GM12874 (cell line): ENCODE results near the gene SIRT3.
"Not testable (repeated sequence)": the region's sequence is repeated elsewhere in the genome, so short reads cannot be mapped to it uniquely, and the experiment has no call there.

Source experiments
- TF ChIP-seq, protein P1 (sequence below): IDR thresholded peaks from 2 replicates; pipeline ENCODE4 v1.5.1; 2011; ENCODE audit warnings: low read depth, mild to moderate bottlenecking, control low read depth, low read length, moderate library complexity; ENCODE audit not compliant: insufficient read depth

The SIRT3 gene

DNA sequence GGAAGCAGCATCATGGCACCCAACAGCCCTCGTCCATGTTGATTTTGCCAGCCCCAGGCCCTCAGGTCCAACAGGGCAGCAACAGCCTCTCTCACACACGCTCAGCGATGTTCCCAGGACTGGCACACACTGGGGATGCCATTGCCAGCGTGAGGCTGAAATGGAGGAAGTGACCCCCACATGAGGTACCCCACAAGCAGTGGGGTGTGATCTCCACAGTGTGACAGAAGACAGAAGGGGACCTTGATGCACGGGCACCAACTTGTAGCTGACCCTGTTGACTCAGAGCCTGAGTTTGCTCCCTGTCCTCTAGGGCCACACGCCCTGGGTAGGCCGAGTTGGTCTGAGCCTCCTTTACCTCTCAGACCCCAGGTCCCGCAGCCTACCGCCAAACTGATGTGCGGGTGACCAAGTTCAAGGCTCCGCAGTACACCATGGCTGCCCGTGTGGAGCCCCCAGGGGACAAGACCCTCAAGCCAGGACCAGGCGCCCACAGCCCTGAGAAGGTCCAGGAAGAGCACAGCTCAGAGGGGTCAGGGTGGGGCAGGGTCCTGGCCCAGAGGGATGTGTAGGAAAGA is 37.0 kb downstream of the SIRT3 start:
- TF ChIP-seq, protein P1, sequence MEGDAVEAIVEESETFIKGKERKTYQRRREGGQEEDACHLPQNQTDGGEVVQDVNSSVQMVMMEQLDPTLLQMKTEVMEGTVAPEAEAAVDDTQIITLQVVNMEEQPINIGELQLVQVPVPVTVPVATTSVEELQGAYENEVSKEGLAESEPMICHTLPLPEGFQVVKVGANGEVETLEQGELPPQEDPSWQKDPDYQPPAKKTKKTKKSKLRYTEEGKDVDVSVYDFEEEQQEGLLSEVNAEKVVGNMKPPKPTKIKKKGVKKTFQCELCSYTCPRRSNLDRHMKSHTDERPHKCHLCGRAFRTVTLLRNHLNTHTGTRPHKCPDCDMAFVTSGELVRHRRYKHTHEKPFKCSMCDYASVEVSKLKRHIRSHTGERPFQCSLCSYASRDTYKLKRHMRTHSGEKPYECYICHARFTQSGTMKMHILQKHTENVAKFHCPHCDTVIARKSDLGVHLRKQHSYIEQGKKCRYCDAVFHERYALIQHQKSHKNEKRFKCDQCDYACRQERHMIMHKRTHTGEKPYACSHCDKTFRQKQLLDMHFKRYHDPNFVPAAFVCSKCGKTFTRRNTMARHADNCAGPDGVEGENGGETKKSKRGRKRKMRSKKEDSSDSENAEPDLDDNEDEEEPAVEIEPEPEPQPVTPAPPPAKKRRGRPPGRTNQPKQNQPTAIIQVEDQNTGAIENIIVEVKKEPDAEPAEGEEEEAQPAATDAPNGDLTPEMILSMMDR = no peak

DNA sequence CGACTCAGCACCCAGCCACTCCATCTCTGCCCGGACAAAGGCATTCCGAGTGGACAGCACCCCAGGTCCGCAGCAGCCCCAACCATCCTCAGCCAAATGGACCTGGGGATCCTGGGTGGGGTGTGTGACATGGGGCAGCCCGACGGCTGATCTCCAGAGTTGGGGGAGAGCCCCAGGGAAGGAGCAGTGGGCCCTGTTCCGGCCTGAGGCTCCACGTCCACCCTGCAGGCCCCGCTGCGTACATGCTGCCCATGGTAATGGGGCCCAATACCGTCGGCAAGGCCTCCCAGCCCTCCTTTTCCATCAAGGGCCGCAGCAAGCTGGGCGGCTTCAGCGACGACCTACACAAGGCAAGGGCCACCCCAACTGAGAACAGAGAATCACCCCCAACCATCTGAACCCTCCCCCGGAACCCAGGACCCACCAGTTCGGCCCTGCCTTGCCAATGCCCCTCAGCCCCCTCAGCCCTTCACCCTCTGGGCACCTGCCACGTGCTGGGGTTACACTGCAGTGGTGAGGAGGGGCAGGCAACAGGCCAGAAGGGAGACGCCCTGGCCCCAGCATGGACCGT is 37.8 kb downstream of the SIRT3 start:
- TF ChIP-seq, protein P1 = no peak

DNA sequence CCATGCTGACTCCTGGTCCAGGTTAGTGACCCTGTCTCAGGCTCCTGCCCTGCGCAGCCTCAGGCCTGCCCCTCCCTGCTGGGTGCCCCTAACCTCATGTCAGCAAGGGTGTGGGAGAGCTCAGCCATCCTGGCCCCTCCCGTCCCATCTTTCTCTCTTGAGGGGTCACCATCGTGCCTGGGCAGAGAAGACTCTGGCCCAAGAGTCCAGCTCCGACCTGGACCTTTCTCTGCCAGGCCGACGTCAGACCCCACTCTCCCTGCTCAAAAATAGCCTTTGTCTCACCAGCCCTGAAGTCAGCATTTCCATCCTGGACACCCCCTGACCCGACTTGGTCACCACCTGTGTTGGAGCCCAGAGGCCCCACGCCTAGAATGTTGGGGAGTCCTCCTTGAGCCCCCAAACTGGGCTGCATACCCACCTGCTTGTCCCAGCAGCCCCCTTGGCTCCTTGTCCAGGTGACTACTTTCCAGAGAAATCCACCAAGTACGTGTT is 38.4 kb downstream of the SIRT3 start:
- TF ChIP-seq, protein P1 = no peak

DNA sequence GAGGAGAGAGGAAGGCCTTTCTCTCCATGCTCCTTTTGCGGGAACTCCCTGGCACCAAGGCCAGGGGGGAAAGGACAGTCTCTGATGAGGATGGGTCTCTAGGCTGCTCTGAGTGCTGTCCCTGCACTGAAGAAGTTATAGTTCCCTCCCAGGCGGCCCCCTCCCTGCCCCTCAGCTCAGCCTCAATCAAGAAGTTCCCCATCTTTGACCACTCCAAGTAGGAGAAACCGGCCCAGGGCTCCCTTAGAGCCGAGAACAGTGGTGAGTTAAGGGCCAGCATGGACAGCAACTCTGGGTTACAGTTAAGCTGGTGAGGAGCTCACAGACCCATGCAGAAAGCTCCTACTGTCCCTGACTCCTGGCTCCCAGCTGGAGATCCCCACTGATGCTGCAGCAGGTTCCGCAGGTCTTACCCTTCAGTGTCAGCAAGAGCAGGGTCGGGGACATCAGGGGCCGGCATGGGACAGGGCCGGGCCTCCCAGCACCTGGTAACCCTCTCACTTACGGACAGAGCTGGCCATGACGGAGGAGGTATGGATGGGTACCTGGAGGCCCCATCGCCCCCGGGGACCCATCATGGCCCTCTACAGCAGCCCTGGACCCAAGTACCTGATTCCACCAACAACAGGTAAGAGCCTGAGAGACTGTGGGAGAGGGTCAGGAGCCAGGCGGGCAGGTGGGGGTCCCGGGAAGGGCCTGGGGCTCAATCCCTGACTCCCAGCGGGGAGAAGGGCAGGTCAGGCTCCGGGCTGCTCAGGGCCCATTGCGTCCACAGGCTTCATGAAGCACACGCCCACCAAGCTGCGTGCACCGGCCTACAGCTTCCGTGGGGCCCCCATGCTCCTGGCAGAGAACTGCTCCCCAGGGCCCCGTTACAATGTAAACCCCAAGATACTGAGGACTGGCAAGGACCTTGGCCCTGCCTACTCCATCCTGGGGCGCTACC is 39.1 kb downstream of the SIRT3 start:
- TF ChIP-seq, protein P1 = no peak

DNA sequence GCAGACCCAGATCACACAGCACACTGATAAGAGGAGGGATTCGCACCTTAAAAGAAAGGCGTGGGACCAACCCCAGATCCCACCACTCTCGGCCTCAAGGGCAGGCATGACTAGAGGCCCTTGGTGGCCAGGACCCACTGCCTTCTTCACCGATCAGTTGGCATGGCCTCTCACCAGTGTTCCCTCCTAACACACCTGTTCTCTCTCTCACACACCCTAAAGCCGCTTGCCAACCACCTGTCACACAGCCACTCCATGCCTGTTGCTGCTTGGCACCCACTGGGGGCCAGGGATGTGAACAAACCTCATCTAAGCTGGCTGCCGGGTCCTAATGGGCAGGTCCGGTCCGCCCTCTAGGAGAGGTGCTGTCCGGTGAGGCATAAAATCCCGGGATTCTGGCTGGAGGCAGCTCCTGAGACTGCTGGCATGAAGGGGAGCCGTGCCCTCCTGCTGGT is 43.4 kb downstream of the SIRT3 start, which contains the start of gene SCGB1C1:
Gene SCGB1C1, plus strand, starts transcription at position 405 of the 455 bp plus-strand sequence. Its CDS starts 22 bp downstream, at position 427.
- TF ChIP-seq, protein P1 = not testable (repeated sequence)

DNA sequence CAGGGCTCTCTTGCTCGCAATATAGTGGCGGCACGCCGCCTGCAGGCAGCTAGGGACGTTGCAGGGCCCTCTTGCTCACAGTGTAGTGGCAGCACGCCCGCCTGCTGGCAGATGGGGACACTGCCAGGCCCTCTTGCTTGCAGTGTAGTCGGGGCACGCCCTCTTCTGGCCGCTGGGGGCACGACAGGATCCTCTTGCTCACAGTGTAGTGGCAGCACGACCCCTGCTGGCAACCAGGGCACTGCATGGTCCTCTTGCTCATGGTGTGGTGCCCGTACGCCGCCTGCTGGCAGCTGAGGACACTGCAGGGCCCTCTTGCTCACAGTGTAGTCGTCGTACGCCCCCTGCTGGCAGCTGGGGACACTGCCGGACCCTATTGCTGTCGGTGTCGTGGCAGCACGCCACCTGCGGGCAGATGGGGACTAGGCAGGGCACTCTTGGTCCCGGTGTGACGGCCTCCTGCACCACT is 46.3 kb downstream of the SIRT3 start:
- TF ChIP-seq, protein P1 = peak; percentile 36
